ENCODE measurements around the gene WNK1. TPM values are rescaled to one million over a fixed set of nuclear protein-coding genes. Genes with fewer than 3 reads are reported as not detected.
A peak's percentile ranks its signal among the peaks of the same experiment; 100 is the strongest.
"Not testable (repeated sequence)": the region's sequence is repeated elsewhere in the genome, so short reads cannot be mapped to it uniquely, and the experiment has no call there.

Gene WNK1
- total RNA-seq (2014; rRNA removed; shearing (Covaris generic)): 24.8 and 27.0 TPM in 2 replicates

DNA sequence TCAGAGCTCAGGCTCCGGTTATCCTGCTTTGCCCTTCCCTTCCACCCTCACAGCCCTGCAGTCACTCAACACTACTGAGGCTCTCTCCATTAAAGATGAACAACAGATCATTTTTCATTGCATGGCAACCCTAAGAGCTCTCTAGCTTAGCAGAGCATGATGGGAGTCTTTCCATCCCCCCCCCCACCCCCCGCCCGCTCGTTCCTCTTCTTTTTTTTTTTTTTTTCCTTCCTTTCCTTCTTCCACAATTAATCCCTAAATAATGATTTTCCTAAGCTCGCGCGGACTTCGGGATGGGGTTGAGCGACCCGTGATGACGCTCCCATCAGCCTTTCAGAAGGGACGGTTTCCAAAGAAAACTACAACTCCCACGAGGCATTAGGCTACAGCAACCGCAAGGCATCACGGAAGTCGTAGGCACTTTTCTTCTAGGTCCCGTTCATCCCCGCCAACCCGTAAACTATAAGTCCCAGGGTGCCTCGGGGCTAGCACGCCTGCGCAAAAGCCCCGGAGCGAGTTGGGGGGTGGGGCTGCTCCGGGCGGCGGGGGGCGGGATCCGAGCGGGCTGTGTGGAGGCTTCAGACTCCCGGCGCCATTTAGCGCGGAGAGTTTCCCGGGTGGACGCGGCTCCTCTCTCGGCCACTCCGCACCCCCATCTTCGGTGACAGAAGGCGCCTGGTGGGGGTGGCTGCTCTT lies at the start of gene WNK1:
TSS of gene WNK1 (plus strand) at position 581 of the 696 bp plus-strand sequence. CDS start 987 bp downstream, outside the sequence.
- DNase-seq (ENCODE audit: low read depth): peak; percentile 98

DNA sequence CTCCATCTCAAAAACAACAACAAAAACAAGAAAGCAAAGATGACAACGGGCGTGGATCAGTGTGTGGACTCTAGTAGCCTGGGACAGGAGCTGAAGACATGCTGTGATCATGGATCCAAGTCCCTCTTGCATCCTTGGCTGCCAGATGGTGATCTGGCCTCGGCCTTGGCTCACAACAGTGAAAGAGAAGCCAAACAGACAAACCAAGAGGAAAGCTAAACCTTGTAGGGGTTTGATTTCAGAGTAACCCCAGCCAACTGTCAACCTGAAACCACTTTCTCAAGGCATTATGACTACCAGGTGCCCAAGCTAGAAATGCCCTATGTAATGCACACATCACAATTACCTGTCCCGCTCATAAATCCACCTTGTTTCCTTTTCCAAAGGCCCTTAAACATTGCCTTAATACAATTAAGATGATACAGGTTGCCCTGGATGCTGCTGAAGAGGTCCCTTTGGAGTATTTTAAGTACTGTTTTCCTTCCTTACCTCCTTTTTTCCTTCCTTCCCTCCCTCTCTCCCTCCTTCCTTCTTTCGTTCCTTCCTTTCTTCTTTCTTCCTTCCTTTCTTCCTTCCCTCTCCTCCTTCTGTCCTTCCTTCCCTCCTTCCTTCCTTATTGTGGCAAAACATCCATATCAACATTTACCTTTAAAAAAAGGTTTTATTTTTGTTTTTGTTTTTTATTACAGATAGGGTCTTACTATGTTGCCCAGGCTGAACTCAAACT lies 47.7 kb upstream of the WNK1 start:
- DNase-seq (ENCODE audit: low read depth): no peak

DNA sequence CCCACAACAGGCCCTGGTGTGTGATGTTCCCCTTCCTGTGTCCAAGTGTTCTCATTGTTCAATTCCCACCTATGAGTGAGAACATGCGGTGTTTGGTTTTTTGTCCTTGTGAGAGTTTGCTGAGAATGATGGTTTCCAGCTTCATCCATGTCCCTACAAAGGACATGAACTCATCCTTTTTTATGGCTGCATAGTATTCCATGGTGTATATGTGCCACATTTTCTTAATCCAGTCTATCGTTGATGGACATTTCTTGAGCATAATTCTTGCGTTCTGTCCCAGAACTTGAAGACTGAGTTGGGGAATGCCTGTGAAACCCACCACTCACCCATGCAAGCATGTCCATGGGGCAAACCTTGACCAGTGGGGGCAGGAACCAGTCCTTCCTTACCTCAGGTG lies 44.3 kb upstream of the WNK1 start:
- not testable (repeated sequence) for DNase-seq (ENCODE audit: low read depth)

DNA sequence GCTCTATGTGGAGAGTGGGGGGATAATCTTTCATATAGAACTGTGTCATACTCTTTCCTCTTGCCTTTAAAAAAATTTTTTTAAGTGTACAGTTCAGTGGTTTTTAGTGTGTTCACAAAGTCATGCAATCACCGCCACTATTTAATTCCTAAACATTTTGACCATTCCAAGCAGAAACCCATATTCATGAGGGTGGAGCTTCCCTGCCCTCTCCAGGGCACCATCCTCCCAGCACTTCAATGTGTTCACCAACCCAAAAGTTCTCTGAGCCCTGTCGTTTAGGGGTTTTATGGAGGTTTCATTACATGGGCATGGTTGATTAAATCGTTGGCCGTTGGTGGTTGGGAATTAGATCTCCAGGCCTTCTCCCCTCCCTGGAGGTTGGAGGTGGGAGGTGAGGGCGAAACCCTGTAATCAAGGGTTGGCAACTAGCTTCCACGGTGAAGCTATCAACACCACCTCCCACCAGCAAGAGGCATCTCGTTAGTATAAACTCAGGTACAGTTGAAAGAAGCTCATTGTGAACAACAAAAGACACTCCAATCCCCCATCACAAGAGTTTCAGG lies 42.8 kb upstream of the WNK1 start:
- no peak for DNase-seq (ENCODE audit: low read depth)

DNA sequence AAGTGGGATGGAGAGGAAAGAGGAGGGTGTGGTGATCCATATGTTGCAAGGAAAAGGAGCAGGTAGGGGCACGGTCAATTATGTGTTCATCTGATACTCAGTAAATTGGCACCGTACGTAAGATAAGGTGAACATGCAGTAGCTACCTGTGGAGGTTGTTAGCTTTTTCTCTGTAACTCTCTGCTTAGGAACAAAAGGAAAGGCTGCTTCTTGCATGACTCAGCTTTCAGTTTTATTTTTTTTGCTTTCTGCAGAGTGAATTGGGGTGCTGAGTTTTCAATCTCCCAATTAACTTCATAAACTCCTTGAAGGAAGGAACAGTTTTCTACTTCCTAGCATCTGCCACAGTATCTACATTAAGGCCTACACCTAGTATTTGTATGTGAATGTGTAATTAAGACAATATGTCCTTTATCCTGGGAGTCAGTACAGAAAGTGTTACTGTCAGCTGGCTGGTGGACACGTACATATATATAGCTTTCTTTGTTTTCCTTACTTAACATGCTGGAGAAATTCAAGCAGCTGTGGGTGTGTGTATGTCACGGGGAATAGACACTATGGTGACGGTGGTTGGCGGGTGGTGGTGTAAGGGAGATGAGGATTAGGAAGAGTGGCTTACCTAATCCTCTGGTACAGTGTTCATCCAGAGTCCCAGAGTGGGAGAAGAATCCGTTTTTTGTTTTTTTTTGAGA lies 40.1 kb upstream of the WNK1 start:
- no peak for DNase-seq (ENCODE audit: low read depth)

DNA sequence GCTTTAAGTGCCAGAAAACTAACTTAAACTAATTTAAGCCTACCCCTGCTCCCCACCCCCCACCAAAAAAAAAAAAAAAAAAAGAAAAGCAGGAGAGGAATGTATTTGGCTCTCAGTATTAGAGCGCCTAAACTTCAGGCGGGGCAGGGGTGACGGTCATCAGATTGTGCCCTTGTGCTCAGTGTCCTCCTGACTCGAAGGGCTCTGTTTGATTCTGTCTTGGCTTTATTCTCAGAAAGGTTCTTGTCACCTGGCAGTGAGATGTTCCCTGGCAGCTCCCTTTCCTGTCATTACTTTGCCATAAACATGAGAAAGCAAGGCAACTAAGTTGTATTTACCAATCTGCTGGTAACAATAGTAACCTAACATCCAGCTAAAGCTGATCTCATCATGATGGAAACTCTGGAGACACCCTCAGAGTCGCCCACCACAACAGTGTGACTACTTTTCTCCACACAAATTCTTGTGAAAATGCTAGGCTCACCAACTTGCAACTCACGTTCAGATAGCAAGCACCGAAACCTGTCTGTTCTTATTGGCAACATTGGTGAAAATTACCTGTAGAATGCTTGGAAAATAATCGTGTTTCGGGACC lies 39.0 kb upstream of the WNK1 start:
- no peak for DNase-seq (ENCODE audit: low read depth)

DNA sequence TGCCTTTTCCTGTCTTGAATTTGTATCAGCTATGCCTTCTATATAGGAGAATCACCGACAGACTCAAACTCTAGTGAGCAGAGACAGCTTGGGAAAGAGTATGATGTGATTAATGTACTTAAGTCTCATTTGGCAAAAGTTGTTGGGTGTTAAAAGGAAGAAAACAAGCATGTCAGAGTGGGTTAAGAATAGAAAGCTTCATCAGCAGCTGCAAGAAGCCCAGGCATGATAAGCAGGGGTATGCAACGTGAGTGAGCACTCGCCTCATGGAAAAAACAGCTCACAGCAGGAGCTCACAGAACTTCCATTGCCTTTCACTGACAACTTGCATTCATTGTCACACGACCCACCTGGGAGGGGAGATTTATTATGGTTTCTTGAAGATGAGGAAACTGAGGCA lies 35.9 kb upstream of the WNK1 start:
- DNase-seq (ENCODE audit: low read depth): no peak

DNA sequence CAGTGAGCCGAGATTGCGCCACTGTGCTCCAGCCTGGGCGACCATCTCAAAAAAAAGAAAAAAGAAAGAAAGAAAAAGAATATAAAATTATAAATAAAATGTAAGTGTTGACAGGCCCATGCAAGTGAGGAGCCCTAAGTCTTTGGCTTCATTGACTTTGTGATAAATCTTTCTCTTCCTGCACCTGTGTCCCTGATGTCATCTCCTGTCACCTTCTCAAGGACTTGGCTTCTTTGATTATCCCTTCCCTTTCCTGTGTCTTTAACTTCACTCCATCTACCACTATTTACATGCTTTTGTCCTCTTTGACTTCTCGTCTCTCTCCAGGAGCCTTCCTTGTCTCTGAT lies 33.6 kb upstream of the WNK1 start:
- DNase-seq (ENCODE audit: low read depth): no peak

DNA sequence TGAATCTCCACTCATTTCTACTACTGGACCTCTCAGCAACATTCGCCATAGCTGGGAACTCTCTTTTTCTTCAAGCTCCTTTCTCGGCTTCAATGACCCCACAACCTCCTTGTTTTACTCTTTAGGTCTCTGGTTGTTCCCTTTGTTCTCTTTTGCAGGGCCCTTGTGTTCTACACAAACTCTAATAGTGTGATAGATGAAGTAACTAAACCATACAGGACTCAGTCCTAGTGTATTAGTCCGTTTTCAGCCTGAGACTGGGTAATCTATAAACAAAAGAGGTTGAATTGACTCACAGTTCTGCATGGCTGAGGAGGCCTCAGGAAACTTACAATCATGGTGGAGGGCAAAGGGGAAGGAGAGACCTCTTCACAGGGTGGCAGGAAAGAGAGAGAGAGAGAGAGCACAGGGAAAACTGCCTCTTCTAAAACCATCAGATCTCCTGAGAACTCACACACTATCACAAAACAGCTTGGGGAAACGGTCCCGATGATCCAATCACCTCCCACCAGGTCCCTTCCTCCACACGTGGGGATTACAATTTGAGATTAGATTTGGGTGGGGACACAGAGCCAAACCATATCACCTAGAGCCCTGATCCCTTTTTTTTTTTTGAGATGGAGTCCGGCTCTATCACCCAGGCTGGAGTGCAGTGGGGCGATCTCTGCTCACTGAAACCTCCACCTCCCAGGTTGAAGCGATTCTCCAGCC lies 32.0 kb upstream of the WNK1 start:
- no peak for DNase-seq (ENCODE audit: low read depth)

DNA sequence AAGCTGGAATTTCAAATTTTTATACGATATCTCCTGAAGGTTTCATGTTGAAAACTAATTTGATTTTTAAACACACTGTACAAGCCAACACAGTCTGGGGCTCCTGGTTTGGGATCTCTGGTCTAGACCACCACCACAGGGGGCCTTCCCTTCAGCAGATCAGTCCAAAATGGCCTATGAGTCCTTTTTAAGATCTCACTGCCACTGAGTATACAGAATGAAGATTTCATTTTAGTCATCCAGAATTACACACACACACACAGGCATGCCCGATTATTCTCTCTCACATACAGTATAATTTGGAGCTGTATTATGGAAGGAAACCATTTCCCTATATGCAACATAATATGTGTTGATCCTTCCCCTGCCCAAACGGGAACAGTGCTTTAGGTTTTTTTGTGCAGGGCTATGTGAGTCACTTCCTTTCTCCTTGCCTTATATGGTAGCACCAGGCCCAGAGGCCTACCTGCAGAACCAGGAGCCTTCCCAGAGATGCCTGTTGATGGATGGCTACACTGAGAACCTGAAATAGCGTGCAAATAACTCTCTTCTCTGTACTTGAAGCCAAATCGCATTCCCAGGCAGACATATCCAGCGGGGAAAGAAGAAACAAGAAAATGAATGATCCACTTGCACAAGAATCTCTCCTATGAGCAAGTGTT lies 28.1 kb upstream of the WNK1 start:
- DNase-seq (ENCODE audit: low read depth): peak; percentile 35

DNA sequence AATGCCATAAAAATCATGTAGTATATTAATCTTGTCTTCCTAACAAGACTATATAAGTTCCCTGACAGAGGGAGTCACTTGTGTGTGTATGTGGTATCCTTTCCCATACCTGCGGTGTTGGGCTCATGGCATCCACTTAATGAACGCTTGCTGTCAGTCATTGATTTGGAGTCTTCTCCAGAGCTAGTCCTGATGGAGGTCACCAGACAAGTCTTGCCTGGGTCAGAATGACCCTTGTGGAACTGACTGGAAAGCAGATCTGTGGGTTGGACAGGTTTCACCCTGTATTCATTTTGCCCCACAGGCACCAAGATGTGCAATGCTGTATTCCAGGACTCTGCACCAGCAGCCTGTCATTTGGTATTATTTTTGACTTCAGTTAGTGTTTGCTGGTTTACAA lies 27.3 kb upstream of the WNK1 start:
- no peak for DNase-seq (ENCODE audit: low read depth)

DNA sequence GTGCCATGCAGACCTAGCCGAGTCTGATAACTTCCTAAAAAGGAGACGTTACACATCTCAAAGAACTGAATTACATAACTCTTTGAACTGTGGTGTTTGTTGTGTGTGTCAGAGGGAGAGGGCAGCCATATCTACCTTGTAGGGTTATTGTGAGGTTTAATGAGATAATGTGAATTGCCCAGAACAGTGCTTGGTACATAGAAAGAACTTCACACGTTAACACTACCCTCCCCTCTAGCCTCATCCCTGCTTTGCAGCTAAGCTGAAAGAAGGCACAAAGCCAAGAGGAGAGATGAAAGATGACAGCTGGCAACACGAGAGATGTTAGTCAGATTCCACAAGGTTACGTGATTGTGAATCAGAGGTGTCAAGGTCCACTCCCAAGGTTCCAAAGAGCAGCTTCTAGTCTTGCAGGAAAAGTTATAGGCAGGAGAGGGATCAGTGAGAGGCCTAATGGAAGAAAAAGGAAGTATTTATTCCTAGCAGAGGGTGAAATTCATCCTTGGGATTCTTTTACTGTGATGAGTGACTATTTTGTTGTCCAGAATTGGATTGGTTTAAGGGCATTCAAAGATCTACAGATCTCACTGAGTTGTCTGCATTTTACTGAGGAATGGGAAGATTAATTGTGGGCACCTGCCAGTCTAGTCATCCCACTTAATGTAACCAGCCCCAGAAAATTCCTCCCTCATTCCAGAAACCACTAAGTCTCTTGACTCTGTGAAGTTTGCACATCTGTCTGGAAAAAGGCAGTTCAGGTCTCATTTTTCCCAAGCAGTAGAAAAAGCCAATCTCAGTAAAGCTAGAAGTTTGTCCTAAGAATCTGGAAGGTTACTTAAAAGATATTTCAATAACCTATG lies 25.9 kb upstream of the WNK1 start:
- DNase-seq (ENCODE audit: low read depth): peak; percentile 50

DNA sequence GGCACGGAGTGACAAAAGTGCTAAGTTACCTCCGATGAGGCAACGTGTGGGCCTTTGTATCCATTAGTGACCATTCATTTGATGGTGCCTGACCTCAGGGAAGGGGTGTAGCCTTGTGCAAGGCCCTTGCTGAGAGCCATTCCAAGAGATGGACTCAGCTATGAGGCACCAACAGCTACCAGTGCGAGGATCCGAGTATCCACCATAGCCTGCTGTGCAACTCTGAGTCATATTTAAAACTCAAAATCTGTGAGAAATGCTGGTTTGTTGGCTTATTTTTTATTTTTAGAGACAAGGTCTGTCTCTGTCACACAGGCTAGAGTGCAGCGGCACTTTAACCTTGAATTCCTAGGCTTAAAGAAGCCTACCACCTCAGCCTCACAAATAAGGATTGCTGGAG lies 25.1 kb upstream of the WNK1 start:
- no peak for DNase-seq (ENCODE audit: low read depth)

DNA sequence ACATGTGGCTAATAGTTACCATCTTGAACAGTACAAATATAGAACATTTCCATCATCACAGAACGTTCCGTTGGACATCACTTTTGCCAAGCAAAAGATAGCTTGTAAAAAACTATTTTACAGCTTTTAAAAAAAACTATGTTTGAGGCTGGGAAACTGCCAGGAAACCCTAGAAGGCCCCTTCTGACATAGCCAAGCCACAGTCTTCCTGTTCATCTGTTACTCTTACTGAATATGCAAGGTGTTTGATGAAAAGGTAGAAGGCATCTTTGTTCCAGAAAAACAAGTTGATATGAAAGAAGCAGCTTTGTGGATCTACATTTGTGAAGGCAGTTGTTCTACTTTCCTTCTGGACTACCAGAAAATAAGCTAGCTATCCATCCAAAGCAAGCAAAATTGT lies 23.6 kb upstream of the WNK1 start:
- DNase-seq (ENCODE audit: low read depth): no peak

DNA sequence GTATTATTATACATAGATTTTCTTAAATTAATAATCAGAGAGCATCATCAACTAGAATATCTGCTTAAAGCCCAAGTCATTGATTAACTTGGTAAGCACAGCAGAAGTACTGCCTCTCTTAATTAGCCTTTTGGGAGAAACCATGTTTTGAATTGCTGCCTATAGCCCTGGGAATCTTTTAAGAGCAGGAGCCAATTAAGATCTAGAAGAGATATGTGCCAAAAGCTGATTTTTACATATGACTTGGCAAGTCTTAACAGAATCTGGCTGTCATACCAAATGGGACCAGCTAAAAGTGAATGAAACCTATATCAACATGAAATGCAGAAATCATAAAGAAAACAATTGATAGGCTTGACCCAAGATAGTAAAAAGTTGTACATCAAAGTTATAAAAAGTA lies 23.2 kb upstream of the WNK1 start:
- no peak for DNase-seq (ENCODE audit: low read depth)

DNA sequence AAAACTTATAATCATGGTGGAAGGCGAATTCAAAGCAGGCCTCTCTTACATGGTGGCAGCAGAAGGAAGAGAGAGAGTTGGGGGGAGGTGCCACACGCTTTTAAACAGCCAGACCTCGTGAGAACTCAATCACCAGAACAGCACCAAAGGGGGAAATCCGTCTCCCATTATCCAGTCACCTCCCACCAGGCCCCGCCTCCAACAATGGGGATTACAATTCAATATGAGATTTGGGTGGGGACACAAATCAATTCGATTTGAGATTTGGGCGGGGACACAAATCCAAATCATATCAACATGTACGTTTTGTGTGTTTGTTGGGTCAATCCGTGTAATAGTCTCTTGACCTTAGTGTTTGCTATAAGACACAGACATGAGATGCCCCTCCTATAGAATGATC lies 21.8 kb upstream of the WNK1 start:
- no peak for DNase-seq (ENCODE audit: low read depth)

DNA sequence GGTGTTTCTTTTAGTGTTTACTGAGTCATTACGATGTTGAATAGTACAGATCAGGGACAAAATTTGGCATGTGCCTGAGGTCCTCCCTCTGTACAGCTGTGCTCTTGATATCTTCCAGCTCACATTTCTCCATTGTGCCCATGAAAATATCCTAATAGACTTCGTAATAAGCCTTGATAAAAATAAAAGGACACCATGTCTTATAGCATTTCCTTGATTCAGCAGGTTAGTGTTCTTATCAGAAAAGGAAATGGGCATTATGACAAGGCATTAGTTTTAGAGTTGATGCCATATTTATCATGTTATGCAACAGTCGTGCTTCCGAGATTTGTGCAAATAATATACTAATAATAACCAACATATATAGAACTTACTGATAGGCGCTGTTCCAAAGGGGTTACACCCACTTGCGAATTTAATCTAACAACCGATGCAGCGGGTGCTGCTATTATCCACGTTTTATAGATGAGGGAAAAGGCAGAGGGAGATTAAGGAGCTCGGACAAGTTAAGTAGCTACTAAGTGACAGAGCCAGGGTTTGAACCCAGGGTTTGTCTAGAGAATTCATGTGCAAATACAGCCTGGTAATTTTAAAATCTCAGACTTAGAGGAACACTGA lies 15.1 kb upstream of the WNK1 start:
- DNase-seq (ENCODE audit: low read depth): no peak

DNA sequence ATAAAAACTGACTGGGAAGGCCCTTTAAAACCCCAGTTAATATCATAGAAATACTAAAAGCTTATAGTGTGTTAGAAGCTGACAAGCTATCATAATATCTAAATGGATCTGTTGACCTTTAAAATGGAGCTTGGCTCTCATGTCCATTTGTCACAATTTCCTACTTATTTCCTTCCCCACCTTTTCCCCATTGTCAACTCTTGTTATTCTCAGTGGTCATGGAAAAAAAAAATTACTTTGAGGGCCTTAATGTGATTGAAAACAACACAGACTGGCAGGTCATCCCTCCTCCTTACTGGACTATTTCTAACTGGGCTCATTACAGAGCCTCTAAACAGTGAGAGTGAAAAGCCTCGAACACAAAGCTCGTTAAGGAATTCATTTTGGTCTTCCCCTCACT lies 13.7 kb upstream of the WNK1 start:
- DNase-seq (ENCODE audit: low read depth): no peak

DNA sequence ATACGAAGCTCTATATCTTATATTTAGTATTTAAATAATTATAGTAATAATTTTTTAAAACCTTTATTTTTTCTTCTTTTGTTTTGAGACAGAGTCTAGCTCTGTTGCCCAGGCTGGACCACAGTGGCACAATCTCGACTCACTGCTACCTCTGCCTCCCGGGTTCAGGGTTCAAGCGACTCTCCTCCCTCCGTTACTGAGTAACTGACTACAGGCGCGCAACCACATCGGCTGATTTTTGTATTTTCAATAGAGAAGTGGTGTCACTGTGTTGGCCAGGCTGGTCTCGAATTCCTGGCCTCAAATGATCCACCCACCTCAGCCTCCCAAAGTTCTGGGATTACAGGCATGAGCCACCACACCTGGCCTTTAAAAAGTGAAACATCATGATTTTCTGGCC lies 13.0 kb upstream of the WNK1 start:
- DNase-seq (ENCODE audit: low read depth): no peak

DNA sequence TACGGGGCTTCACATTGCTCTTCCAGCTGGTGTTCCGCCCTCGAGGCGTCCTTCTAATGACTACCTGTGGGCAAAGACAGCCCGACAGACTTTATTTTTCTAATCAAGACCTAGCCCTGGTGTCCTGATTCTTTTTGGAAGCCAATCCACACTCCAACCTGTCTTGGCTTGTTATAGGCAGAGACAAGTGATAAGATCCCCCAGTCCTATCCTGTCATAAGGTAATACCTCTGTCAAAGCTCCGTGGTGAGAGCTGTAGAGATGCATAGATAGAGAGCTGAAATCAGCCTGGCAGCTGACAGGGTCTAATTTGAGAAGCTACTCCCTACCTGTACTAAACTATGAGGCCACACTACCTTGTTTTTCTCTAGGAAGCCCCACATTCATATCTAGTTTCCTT lies 11.5 kb upstream of the WNK1 start:
- DNase-seq (ENCODE audit: low read depth): no peak
